ACC112 (cell line): ENCODE measurements around the gene MCTP1.
"Not testable (repeated sequence)": the region's sequence is repeated elsewhere in the genome, so short reads cannot be mapped to it uniquely, and the experiment has no call there.

Source experiments
- H2AFZ ChIP-seq: fragments of 200-600 bp; sonication (generic); one replicate; pipeline ENCODE4 v1.6.0; 2017; ENCODE audit warnings: antibody characterized with exemption, low read length; ENCODE audit not compliant: unreplicated experiment
- H3K27ac ChIP-seq: fragments of 200-600 bp; sonication (generic); 2 replicates; pipeline ENCODE4 v1.5.1; 2014; ENCODE audit warnings: low read depth, mild to moderate bottlenecking, antibody characterized with exemption, low read length, moderate library complexity
- H3K27me3 ChIP-seq: fragments of 200-600 bp; sonication (generic); 2 replicates; pipeline ENCODE4 v1.6.1; 2014; ENCODE audit warnings: mild to moderate bottlenecking, antibody characterized with exemption, low read length, moderate library complexity, mixed read lengths; ENCODE audit not compliant: insufficient read depth
- H3K36me3 ChIP-seq: fragments of 200-600 bp; sonication (generic); 2 replicates; pipeline ENCODE4 v1.6.1; 2016; ENCODE audit warnings: mild to moderate bottlenecking, antibody characterized with exemption, low read length, moderate library complexity, mixed read lengths; ENCODE audit not compliant: insufficient read depth
- H3K4me1 ChIP-seq: fragments of 200-600 bp; sonication (generic); one replicate; pipeline ENCODE4 v1.6.1; 2016; ENCODE audit warnings: low read length, mixed read lengths; ENCODE audit not compliant: insufficient read depth, unreplicated experiment, control insufficient read depth
- H3K4me3 ChIP-seq: fragments of 200-600 bp; sonication (generic); 2 replicates; pipeline ENCODE4 v1.5.1; 2014; ENCODE audit warnings: mild to moderate bottlenecking, low read depth, low read length
- H3K79me2 ChIP-seq: fragments of 200-600 bp; sonication (generic); one replicate; pipeline ENCODE4 v1.6.0; 2016; ENCODE audit warnings: low read length; ENCODE audit not compliant: control insufficient read depth, unreplicated experiment, insufficient read depth

Gene MCTP1

GRCh38 chr5:94983861-94984535 is 300.9 kb downstream of the MCTP1 start:
- Histone ChIP-seq H3K79me2 (peaks cover 5% of the 10 kb centered on the region), H3K4me1 (peaks cover 25% of the 10 kb centered on the region), H2AFZ (no peak overlapping the region), H3K27ac (peak overlapping the region; percentile 58), H3K4me3 (peak overlapping the region; percentile 17; the same call in 1 of the 2 replicates), H3K36me3 (no peaks in the 10 kb centered on the region; the same call in 1 of the 2 replicates), H3K27me3 (no peaks in the 10 kb centered on the region)

- Histone ChIP-seq H3K4me1 (peaks cover 6% of the 10 kb centered on the region), H3K79me2 (no peaks in the 10 kb centered on the region), H3K27me3 (no peaks in the 10 kb centered on the region), H3K36me3 (peaks cover 25% of the 10 kb centered on the region), H3K4me3 (no peak overlapping the region), H3K27ac (no peak overlapping the region), H2AFZ (no peak overlapping the region)
These were observed 307.5 kb downstream of the MCTP1 start for GRCh38 chr5:94977437-94977836.

GRCh38 chr5:94976853-94977252 is 308.0 kb downstream of the MCTP1 start:
- H3K79me2 ChIP-seq, result no peaks in the 10 kb centered on the region
- H3K27me3 ChIP-seq, result no peaks in the 10 kb centered on the region
- H3K4me1 ChIP-seq, result peaks cover 5% of the 10 kb centered on the region
- H3K4me3 ChIP-seq, result no peak overlapping the region
- no peak overlapping the region for H2AFZ ChIP-seq
- no peak overlapping the region for H3K27ac ChIP-seq
- peaks cover 25% of the 10 kb centered on the region for H3K36me3 ChIP-seq

GRCh38 chr5:94972268-94972667 is 312.6 kb downstream of the MCTP1 start:
- peaks cover 3% of the 10 kb centered on the region for H3K4me1 ChIP-seq
- no peak overlapping the region for H3K4me3 ChIP-seq
- no peaks in the 10 kb centered on the region for H3K27me3 ChIP-seq
- H3K79me2 ChIP-seq, result peaks cover 2% of the 10 kb centered on the region
- H2AFZ ChIP-seq, result no peak overlapping the region
- H3K27ac ChIP-seq, result no peak overlapping the region
- H3K36me3 ChIP-seq, result peaks cover 16% of the 10 kb centered on the region; the same call in 1 of the 2 replicates

- Histone ChIP-seq H3K4me1 (peaks cover 3% of the 10 kb centered on the region), H2AFZ (no peak overlapping the region), H3K27ac (no peak overlapping the region), H3K79me2 (peaks cover 2% of the 10 kb centered on the region), H3K4me3 (no peak overlapping the region), H3K36me3 (no peaks in the 10 kb centered on the region), H3K27me3 (no peaks in the 10 kb centered on the region)
These were observed 315.7 kb downstream of the MCTP1 start for GRCh38 chr5:94969174-94969573.

GRCh38 chr5:94968507-94969095 is 316.3 kb downstream of the MCTP1 start:
- Histone ChIP-seq H3K4me1 (peaks cover 3% of the 10 kb centered on the region), H3K36me3 (no peaks in the 10 kb centered on the region), H3K79me2 (peaks cover 2% of the 10 kb centered on the region), H3K27ac (no peak overlapping the region), H3K27me3 (no peaks in the 10 kb centered on the region), H2AFZ (no peak overlapping the region), H3K4me3 (no peak overlapping the region)

GRCh38 chr5:94967525-94967924 is 317.4 kb downstream of the MCTP1 start:
- H3K36me3 ChIP-seq, result no peaks in the 10 kb centered on the region

GRCh38 chr5:94959279-94959678 is 325.6 kb downstream of the MCTP1 start:
- not testable (repeated sequence) for H3K36me3 ChIP-seq, H2AFZ ChIP-seq, H3K4me3 ChIP-seq, H3K4me1 ChIP-seq, H3K27ac ChIP-seq, H3K27me3 ChIP-seq, H3K79me2 ChIP-seq

More at GRCh38 chr5:94967525-94967924, 317.4 kb downstream of the MCTP1 start:
- Histone ChIP-seq H2AFZ (no peak overlapping the region), H3K27me3 (no peaks in the 10 kb centered on the region), H3K4me1 (peaks cover 3% of the 10 kb centered on the region), H3K4me3 (no peak overlapping the region), H3K79me2 (peaks cover 2% of the 10 kb centered on the region), H3K27ac (no peak overlapping the region)

- no peaks in the 10 kb centered on the region for H3K27me3 ChIP-seq
- H3K27ac ChIP-seq, result no peak overlapping the region
These were observed 339.2 kb downstream of the MCTP1 start for GRCh38 chr5:94945656-94946055.

GRCh38 chr5:94944160-94944559 is 340.7 kb downstream of the MCTP1 start:
- Histone ChIP-seq H3K4me3 (no peak overlapping the region), H3K27me3 (no peaks in the 10 kb centered on the region), H3K27ac (no peak overlapping the region), H2AFZ (no peak overlapping the region), H3K36me3 (peaks cover 8% of the 10 kb centered on the region; the same call in 1 of the 2 replicates), H3K4me1 (no peaks in the 10 kb centered on the region), H3K79me2 (no peaks in the 10 kb centered on the region)

More at GRCh38 chr5:94945656-94946055, 339.2 kb downstream of the MCTP1 start:
- no peaks in the 10 kb centered on the region for H3K4me1 ChIP-seq
- no peaks in the 10 kb centered on the region for H3K36me3 ChIP-seq
- no peaks in the 10 kb centered on the region for H3K79me2 ChIP-seq
- H3K4me3 ChIP-seq, result no peak overlapping the region
- H2AFZ ChIP-seq, result no peak overlapping the region
